ENCODE measurements around the gene RAPGEF1.

DNA sequence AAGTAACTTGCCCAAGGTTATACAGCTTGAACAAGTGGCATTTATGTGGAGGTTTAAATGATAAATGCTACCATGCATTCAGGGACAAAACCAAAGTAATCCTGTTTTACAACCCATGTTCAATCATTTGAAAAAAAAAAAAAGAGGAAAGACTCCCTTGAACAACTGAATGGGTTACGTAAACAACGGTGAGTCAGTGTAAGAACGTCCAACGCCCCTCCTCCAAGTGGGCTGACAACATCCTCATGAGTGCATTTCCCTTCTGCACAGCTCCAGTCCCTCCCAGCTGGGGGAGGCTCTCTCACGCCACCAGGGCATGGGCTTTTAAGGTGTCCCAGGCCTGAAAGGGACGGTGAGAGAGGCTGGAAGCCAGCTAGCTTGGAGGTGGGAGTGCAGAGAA is 104.6 kb downstream of the RAPGEF1 start:
- TF ChIP-seq CTCF (IDR thresholded peaks at IDR 0.05): peak in 2 of 4 experiments; percentile 9 to 37
- peak; percentile 96 for TF ChIP-seq POLR2AphosphoS5 (IDR thresholded peaks at IDR 0.05)
